Muscle layer of duodenum (tissue), 2 donors: ENCODE measurements around the gene TEFM.

Source experiments
- H3K27ac ChIP-seq: one replicate; pipeline ENCODE4 v1.7.0; 2013; ENCODE audit warnings: mild to moderate bottlenecking, low read length
- H3K27me3 ChIP-seq: one replicate; pipeline ENCODE4 v1.7.0; 2013; ENCODE audit warnings: low read depth, mild to moderate bottlenecking, control low read depth, low read length
- H3K36me3 ChIP-seq, 2 donors: one replicate each; pipeline ENCODE4 v1.7.0; 2013; ENCODE audit warnings: low read length in 2 of 2, control low read depth in 1 of 2, mild to moderate bottlenecking in 1 of 2; ENCODE audit not compliant: insufficient read depth in 2 of 2, control insufficient read depth in 1 of 2
- H3K4me1 ChIP-seq, 2 donors: one replicate each; pipeline ENCODE4 v1.7.0; 2013; ENCODE audit warnings: low read length in 2 of 2, mild to moderate bottlenecking in 2 of 2, control low read depth in 1 of 2, moderate library complexity in 1 of 2; ENCODE audit not compliant: insufficient read depth in 2 of 2, control insufficient read depth in 1 of 2
- H3K4me3 ChIP-seq, 2 donors: one replicate each; pipeline ENCODE4 v1.7.0; 2013; ENCODE audit warnings: low read length in 2 of 2, low read depth in 1 of 2, mild to moderate bottlenecking in 1 of 2
- H3K9me3 ChIP-seq, 2 donors: one replicate each; pipeline ENCODE4 v1.7.0; 2013; ENCODE audit warnings: low read length in 2 of 2, control low read depth in 1 of 2, mild to moderate bottlenecking in 1 of 2; ENCODE audit not compliant: control insufficient read depth in 1 of 2
- donor health status: healthy.

The TEFM gene

DNA sequence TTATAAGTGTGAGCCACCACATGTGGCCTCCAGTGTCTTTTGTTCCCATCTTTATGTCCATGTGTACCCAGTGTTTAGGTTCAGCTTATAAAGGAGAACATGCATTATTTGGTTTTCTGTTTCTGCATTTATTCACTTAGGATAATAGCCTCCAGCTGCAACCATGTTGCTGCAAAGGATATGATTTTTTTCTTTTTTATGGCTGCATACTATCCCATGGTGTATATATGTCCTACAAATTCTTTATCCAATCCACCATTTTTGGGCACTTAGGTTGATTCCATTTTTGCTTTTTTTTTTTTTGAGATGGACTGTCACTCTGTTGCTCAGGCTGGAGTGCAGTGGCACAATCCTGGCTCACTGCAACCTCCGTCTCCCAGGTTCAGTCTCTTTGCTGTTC is 41.4 kb downstream of the TEFM start:
- Histone ChIP-seq H3K4me3 (no peak overlapping the region), H3K27ac (no peak overlapping the region), H3K9me3 (no peaks in the 10 kb centered on the region), H3K27me3 (no peaks in the 10 kb centered on the region), H3K4me1 (no peaks in the 10 kb centered on the region), H3K36me3 (no peaks in the 10 kb centered on the region)

DNA sequence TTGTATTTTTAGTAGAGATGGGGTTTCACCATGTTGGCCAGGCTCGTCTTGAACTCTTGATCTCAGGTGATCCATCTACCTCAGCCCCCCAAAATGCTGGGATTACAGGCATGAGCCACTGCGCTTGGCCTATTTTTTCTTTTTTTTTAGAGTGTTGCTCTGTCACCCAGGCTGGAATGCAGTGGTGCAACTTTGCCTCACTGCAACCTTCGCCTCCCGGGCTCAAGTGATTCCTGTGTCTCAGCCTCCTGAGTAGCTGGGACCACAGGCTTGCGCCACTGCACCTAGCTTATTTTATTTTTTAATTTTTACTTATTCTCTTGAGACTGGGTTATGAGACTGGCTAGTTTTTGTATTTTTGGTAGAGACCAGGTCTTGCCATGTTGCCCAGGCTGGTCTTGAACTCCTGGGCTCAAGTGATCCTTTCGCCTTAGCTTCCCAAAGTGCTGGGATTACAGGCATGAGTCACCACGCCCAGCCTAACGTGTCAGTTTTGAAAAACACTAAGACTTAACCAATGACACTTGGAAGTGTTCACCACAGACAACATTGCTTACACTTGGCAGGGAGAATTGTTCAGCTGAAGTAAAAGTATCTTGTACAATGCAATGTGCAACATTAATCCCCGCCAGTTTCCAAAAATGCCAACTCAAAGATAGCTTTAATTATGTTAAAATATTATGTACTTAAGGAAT is 47.3 kb downstream of the TEFM start:
- Histone ChIP-seq H3K36me3 (no peaks in the 10 kb centered on the region), H3K9me3 (no peaks in the 10 kb centered on the region), H3K4me1 (no peaks in the 10 kb centered on the region), H3K27me3 (no peaks in the 10 kb centered on the region), H3K4me3 (no peak overlapping the region), H3K27ac (no peak overlapping the region)

DNA sequence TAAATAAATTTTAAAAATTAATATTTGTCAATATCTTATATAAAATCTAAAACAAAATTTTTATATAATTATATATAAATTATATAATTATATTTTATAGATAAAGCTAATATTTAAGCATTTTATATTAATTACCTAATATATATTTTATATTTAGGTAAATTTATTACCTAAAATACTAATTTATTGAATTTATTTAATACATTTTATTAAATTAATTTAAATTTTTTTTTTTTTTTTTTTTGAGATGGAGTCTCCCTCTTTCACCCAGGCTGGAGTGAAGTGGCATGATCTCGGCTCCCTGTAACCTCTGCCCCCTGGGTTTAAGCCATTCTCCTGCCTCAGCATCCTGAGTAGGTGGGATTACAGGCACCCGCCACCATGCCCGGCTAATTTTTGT is 51.9 kb downstream of the TEFM start:
- Histone ChIP-seq H3K4me1 (no peaks in the 10 kb centered on the region), H3K27ac (no peak overlapping the region), H3K4me3 (no peak overlapping the region), H3K27me3 (no peaks in the 10 kb centered on the region), H3K9me3 (no peaks in the 10 kb centered on the region), H3K36me3 (no peaks in the 10 kb centered on the region)
